ENCODE data around the gene BCO2. TPM values are rescaled to one million over a fixed set of nuclear protein-coding genes. Genes with fewer than 3 reads are reported as not detected.

Gene BCO2
- total and polyA plus RNA-seq, 11 donors: 51.8 to 126 (median 80.7) TPM

GRCh38 chr11:112238041-112238440 is 62.7 kb downstream of the BCO2 start:
- H3K9me3 ChIP-seq: no peaks in the 10 kb centered on the region
- H3K27ac ChIP-seq: no peak overlapping the region
- no peak for ATAC-seq
- H3K4me1 ChIP-seq: peaks cover 0 to 9% (median 0%) of the 10 kb centered on the region in 12 donors
- no peak overlapping the region for H3K4me3 ChIP-seq
- intact Hi-C loops (cut with DNase I): no loop called here
- H3K27me3 ChIP-seq: no peaks in the 10 kb centered on the region
- peaks cover 0 to 75% (median 65%) of the 10 kb centered on the region in 9 donors for H3K36me3 ChIP-seq
- no peak for DNase-seq
- WGBS, 4 donors: 87 to 93% (median 91%) methylated on average over 3 of the region's 3 CpGs
- no peak for TF ChIP-seq POLR2A (IDR thresholded peaks at IDR 0.05)
- no peak for TF ChIP-seq CTCF (IDR thresholded peaks at IDR 0.05)

- Histone ChIP-seq H3K27ac (peak overlapping the region in 2 of 12 donors; percentile 2 to 34), H3K4me1 (peaks cover 0 to 9% (median 0%) of the 10 kb centered on the region in 12 donors), H3K9me3 (no peaks in the 10 kb centered on the region), H3K4me3 (no peak overlapping the region), H3K27me3 (no peaks in the 10 kb centered on the region), H3K36me3 (peaks cover 0 to 49% (median 32%) of the 10 kb centered on the region in 9 donors)
- ATAC-seq (peak in 3 of 4 donors; percentile 32 to 73 (median 51)), DNase-seq (no peak)
- WGBS, 4 donors: 66 to 87% (median 77%) methylated on average over 3 of the region's 3 CpGs
- intact Hi-C loops (cut with DNase I): no loop called here
- TF ChIP-seq POLR2A (IDR thresholded peaks at IDR 0.05) (no peak), CTCF (IDR thresholded peaks at IDR 0.05) (no peak)
These were observed 66.2 kb downstream of the BCO2 start for GRCh38 chr11:112241486-112241885.

GRCh38 chr11:112247201-112247600 is 71.9 kb downstream of the BCO2 start:
- H3K4me3 ChIP-seq: no peak overlapping the region
- whole genome bisulfite sequencing, 4 donors: 80 to 83% (median 81%) methylated on average over 4 of the region's 4 CpGs
- H3K27me3 ChIP-seq: no peaks in the 10 kb centered on the region
- DNase-seq: no peak
- H3K36me3 ChIP-seq: peaks cover 0 to 12% (median 0%) of the 10 kb centered on the region in 9 donors
- H3K4me1 ChIP-seq: peaks cover 0 to 1% (median 0%) of the 10 kb centered on the region in 12 donors
- TF ChIP-seq CTCF (IDR thresholded peaks at IDR 0.05): no peak
- TF ChIP-seq POLR2A (IDR thresholded peaks at IDR 0.05): no peak
- intact Hi-C loops (cut with DNase I): no loop called here
- no peaks in the 10 kb centered on the region for H3K9me3 ChIP-seq
- H3K27ac ChIP-seq: no peak overlapping the region
- no peak for ATAC-seq

GRCh38 chr11:112248201-112248600 is 72.9 kb downstream of the BCO2 start:
- WGBS, 4 donors: 87 to 95% (median 94%) methylated on average over 2 of the region's 2 CpGs
- Histone ChIP-seq H3K36me3 (peaks cover 0 to 7% (median 0%) of the 10 kb centered on the region in 9 donors), H3K4me3 (no peak overlapping the region), H3K27ac (no peak overlapping the region), H3K4me1 (no peaks in the 10 kb centered on the region), H3K27me3 (no peaks in the 10 kb centered on the region), H3K9me3 (no peaks in the 10 kb centered on the region)
- no peak for ATAC-seq
- TF ChIP-seq CTCF (IDR thresholded peaks at IDR 0.05) (no peak), POLR2A (IDR thresholded peaks at IDR 0.05) (no peak)
- intact Hi-C loops (cut with DNase I): no loop called here
- DNase-seq: no peak

Measured in heart left ventricle (tissue), 16 donors.